Measurements from ENCODE around the gene CAMKMT.

CAMKMT gene

DNA sequence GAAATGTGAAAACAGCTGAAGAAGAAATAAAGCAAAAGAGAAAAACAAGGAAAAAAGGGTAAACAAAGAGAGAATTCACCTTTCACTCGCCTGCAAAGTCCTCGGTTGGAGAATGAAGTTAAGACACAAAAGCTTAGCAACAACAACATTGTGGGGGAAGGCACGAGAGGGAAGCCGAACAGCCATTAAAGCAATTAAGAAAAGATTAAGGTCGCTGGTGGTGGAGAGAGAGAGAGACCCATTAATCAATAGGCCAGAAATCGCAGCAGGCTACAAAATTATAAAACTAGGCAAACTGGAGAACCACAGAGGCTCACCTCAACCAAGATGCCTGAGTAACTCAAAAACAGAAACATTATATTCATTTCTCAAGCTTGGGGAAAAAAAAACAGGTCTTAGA lies 459.8 kb downstream of the CAMKMT start:
- no peaks in the 10 kb centered on the region for H3K79me2 ChIP-seq (ENCODE audit: low read length)
- H3K9ac ChIP-seq (ENCODE audit: low read length) = no peak overlapping the region
- H3K27me3 ChIP-seq (replicated peaks; ENCODE audit: insufficient read depth, low read length) = no peaks in the 10 kb centered on the region
- no peak for TF ChIP-seq CTCF (IDR thresholded peaks at IDR 0.05; ENCODE audit: low read length)
- TF ChIP-seq EZH2phosphoT487 (IDR thresholded peaks at IDR 0.05; ENCODE audit: low read length) = no peak
- TF ChIP-seq EZH2 (optimal IDR thresholded peaks at IDR 0.05; ENCODE audit: low read depth, low read length) = no peak
- H3F3A ChIP-seq (ENCODE audit: insufficient read depth, low read length) = no peaks in the 10 kb centered on the region
- no peaks in the 10 kb centered on the region for H3K36me3 ChIP-seq (replicated peaks; ENCODE audit: insufficient read depth, low read length)
- H3K9me3 ChIP-seq (replicated peaks; ENCODE audit: insufficient read depth, low read length) = no peaks in the 10 kb centered on the region
- H3K27ac ChIP-seq (ENCODE audit: low read length) = no peak overlapping the region
- H3K4me1 ChIP-seq (ENCODE audit: low read length) = no peaks in the 10 kb centered on the region
- H2AFZ ChIP-seq (ENCODE audit: low read length) = no peak overlapping the region
- no peak overlapping the region for H3K4me3 ChIP-seq (ENCODE audit: low read length)
- H4K20me1 ChIP-seq (ENCODE audit: insufficient read depth, low read length) = no peaks in the 10 kb centered on the region
- no peaks in the 10 kb centered on the region for H3K9me2 ChIP-seq (replicated peaks; ENCODE audit: insufficient read depth, low read length)
- H3K4me2 ChIP-seq (ENCODE audit: low read depth, low read length) = no peak overlapping the region
- DNase-seq = no peak

GRCh38 chr2:44822174-44822573 lies 460.4 kb downstream of the CAMKMT start:
- Histone ChIP-seq H3K36me3 (replicated peaks; ENCODE audit: insufficient read depth, low read length) (no peaks in the 10 kb centered on the region), H2AFZ (ENCODE audit: low read length) (no peak overlapping the region), H3K27ac (ENCODE audit: low read length) (no peak overlapping the region), H3K4me2 (ENCODE audit: low read depth, low read length) (no peak overlapping the region), H4K20me1 (ENCODE audit: insufficient read depth, low read length) (no peaks in the 10 kb centered on the region), H3K4me1 (ENCODE audit: low read length) (no peaks in the 10 kb centered on the region), H3K9ac (ENCODE audit: low read length) (no peak overlapping the region), H3K27me3 (replicated peaks; ENCODE audit: insufficient read depth, low read length) (no peaks in the 10 kb centered on the region), H3K9me2 (replicated peaks; ENCODE audit: insufficient read depth, low read length) (no peaks in the 10 kb centered on the region), H3K79me2 (ENCODE audit: low read length) (no peaks in the 10 kb centered on the region), H3F3A (ENCODE audit: insufficient read depth, low read length) (no peaks in the 10 kb centered on the region), H3K9me3 (replicated peaks; ENCODE audit: insufficient read depth, low read length) (no peaks in the 10 kb centered on the region), H3K4me3 (ENCODE audit: low read length) (no peak overlapping the region)
- DNase-seq = no peak
- TF ChIP-seq EZH2 (optimal IDR thresholded peaks at IDR 0.05; ENCODE audit: low read depth, low read length) (no peak), EZH2phosphoT487 (IDR thresholded peaks at IDR 0.05; ENCODE audit: low read length) (no peak), CTCF (IDR thresholded peaks at IDR 0.05; ENCODE audit: low read length) (no peak)
